GM10266 (cell line): ENCODE results near the gene ANO2.
"Not testable (repeated sequence)": the region's sequence is repeated elsewhere in the genome, so short reads cannot be mapped to it uniquely, and the experiment has no call there.

Source experiments
- DNase-seq: peaks from one replicate; pipeline ENCODE4 v3.0.0; 2012; ENCODE audit errors: extremely low spot score
- TF ChIP-seq, protein P1 (sequence below): IDR thresholded peaks from 2 replicates; pipeline ENCODE4 v1.5.1; 2012; ENCODE audit warnings: mild to moderate bottlenecking, low read depth; ENCODE audit not compliant: control insufficient read depth, insufficient read depth; ENCODE audit errors: missing control alignments

The ANO2 gene

DNA sequence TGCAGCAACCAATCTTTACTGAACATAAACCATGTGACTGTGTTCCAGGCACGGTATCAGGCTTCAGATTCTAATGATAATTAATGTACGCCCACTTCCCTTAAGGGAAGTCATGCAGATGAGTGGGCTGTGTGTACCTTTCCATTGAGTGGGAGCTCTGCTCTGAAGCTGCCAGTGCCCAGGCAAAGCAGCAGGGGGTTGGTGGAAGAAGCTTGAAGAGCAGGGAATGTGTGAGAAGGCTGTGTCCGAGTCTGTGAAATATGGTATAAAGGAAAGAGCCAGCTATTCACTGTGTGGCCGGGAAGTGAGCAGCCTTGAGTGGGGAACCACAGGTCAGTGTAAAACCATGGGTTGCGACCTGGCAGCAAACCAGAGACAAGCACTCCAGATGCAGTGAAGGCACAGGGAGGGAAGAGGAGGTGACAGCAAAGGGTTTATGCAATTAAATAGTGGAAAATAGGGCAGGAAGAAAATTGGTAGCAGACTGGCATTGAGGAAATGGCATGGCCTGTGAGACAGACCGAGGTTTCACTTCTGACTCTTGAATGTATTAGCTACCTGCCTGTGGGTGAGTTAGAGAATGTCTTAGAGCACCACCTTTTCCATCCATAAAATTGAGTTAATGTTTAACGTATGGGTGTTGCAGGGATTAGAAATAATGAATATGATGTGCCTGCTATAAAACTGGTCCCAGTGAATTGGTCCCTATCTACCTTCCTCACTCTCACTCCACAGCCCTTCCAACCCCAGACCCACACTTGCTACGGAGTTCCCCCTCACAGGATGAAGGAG, 396.7 kb downstream of the ANO2 start:
- TF ChIP-seq, protein P1, sequence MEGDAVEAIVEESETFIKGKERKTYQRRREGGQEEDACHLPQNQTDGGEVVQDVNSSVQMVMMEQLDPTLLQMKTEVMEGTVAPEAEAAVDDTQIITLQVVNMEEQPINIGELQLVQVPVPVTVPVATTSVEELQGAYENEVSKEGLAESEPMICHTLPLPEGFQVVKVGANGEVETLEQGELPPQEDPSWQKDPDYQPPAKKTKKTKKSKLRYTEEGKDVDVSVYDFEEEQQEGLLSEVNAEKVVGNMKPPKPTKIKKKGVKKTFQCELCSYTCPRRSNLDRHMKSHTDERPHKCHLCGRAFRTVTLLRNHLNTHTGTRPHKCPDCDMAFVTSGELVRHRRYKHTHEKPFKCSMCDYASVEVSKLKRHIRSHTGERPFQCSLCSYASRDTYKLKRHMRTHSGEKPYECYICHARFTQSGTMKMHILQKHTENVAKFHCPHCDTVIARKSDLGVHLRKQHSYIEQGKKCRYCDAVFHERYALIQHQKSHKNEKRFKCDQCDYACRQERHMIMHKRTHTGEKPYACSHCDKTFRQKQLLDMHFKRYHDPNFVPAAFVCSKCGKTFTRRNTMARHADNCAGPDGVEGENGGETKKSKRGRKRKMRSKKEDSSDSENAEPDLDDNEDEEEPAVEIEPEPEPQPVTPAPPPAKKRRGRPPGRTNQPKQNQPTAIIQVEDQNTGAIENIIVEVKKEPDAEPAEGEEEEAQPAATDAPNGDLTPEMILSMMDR: no peak
- DNase-seq: no peak

DNA sequence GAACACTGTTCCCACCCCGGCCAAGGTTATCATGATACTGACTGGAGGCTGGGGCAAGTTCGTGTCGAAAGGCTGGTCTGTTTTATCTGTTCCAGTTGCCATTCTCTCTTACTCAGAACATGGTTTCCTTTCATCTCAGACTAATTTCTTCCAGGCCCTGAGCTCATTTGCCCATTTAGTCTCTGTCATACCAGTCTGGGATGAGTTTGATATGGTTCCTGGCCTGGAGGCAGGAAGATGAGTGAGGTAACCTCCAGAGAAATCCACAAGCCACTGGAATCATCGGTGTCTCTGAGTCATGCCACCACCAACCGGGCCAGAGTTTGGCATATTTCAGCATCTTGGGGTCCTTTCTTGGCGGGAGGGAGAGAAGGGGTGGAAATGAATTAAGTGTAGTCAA, 398.4 kb downstream of the ANO2 start:
- TF ChIP-seq, protein P1: no peak
- DNase-seq: no peak

DNA sequence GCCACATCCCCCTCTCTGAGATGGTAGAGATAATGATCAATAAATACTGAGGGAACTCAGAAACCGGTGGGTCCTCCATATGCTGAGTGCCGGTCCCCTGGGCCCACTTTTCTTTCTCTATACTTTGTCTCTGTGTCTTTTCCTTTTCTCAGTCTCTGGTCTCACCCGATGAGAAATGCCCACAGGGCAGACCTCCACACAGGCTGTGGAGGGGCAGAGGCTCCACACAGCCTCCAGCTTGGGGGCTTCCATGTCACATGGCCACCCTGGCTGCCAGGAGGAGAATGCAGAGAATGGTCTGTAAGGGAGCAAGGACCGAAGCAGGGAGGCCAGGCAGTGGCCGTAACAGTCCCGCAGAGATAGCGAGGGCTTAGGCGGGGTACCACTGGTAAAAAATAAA, 407.3 kb downstream of the ANO2 start:
- DNase-seq: no peak
- TF ChIP-seq, protein P1: no peak

DNA sequence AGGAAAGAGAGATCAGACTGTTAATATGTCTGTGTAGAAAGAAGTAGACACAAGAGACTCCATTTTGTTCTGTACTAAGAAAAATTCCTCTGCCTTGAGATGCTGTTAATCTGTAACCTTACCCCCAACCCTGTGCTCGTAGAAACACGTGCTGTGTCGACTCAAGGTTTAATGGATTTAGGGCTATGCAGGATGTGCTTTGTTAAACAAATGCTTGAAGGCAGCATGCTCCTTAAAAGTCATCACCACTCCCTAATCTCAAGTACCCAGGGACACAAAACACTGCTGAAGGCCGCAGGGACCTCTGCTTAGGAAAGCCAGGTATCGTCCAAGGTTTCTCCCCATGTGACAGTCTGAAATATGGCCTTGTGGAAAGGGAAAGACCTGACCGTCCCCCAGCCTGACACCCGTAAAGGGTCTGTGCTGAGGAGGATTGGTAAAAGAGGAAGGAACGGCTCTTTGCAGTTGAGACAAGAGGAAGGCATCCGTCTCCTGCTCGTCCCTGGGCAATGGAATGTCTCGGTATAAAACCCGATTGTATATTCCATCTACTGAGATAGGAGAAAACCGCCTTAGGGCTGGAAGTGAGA, 407.9 kb downstream of the ANO2 start:
- DNase-seq: not testable (repeated sequence)

DNA sequence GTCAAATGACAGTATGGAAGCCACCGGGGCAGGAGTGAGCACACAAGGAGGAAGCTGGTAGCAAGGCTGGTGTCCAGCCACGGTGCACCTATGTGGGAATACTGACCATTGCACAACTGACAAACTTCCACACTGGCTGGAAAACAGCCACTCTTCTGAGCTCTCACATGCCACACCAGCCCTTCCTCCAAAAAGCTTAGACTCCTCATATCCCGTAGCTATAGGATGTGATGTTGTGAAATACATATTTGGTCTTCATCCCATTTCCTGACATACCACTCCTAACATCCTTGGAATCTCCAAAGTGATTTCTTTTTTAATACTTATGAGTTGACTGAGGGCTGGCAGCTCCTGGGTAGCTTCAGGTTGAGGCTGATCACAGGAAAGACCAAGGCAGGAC, 409.5 kb downstream of the ANO2 start:
- TF ChIP-seq, protein P1: no peak
- no peak for DNase-seq

DNA sequence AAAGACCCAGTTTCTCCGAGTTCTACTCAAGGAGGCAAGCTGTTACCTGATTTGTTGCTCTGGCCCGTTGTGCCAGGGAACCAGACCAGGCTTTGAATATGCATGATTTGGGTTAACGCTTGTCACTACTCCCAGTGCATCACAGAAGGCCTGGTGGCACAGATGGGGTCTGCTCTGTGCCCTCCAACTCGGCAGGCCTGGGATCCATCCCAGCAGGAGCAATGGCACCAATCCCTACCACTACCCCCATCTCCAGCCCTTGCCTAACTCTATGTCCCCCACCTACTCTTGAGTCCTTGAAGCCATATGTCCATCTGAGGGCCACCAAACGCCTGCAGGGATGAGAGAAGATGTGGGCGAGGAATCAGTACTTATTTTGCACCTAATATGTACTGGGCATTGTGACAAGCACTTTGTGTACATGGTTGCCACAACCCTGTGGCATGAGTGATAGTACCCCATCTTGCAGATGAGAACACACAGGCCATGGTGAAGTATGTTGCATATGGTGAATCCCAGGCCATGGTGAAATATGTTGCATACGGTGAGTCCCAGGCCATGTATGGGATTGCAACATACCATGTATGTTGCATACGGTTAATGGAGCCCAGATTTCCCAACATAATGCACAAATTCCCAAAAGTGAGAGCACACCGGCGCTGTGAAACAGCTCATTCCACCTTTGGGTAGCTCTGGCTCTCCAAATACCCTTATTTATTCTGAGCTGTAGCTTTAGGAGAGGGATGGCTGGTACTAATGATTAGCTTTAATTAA, 410.4 kb downstream of the ANO2 start:
- TF ChIP-seq, protein P1: no peak
- DNase-seq: no peak

DNA sequence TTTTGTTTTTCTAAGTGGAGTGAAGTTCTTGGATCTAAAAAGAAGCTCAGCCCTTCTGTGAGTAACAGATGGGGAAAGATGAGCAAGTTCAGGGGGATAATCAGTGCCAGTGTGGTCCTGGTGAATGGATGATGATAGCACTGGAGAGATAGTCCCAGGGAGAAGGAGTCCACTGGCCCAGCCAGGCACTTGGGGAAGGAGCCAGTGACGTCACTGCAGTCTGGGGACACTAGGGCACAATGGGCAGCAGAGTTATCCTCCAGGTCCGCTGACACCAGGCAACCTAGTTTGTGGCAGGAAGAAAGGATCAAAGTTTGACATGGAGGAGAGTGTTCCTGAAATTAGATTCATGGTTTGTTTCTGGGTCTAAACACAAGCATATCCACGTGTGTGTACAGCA, 411.7 kb downstream of the ANO2 start:
- TF ChIP-seq, protein P1: no peak
- DNase-seq: no peak
